HepG2 (cell line): ENCODE results near the gene PDIK1L. TPM values are rescaled to one million over a fixed set of nuclear protein-coding genes. Genes with fewer than 3 reads are reported as not detected.

Source experiments
- KDM2A ChIP-seq: sonication (generic); formaldehyde crosslinking; IDR thresholded peaks from 2 replicates; pipeline ENCODE4 v1.4.0; 2020; ENCODE audit warnings: low read depth, missing genetic modification reagents, borderline replicate concordance
- KIAA2018 ChIP-seq: sonication (generic); formaldehyde crosslinking; IDR thresholded peaks from 2 replicates; pipeline ENCODE4 v1.5.0; 2020; ENCODE audit warnings: mild to moderate bottlenecking, missing genetic modification reagents, borderline replicate concordance
- MEIS1 ChIP-seq: sonication (generic); formaldehyde crosslinking; IDR thresholded peaks from 2 replicates; pipeline ENCODE4 v1.9.0; 2021; ENCODE audit warnings: mild to moderate bottlenecking, missing genetic modification reagents, moderate library complexity, borderline replicate concordance
- ZNF740 ChIP-seq: sonication (generic); formaldehyde crosslinking; IDR thresholded peaks from 2 replicates; pipeline ENCODE4 v1.4.0; 2020; ENCODE audit warnings: missing genetic modification reagents
- ZNF773 ChIP-seq: sonication (generic); formaldehyde crosslinking; IDR thresholded peaks from 2 replicates; pipeline ENCODE4 v1.4.0; 2020; ENCODE audit warnings: missing genetic modification reagents, borderline replicate concordance
- polyA plus RNA-seq, 8 experiments: library from polyadenylated mRNA; depleted of rRNA in 3 of 8; stranded (reverse) in 7 of 8; unstranded in 1 of 8; fragments of >200 nt; fragmentation: Illumina TruSeq in 4 of 8; extraction: Trizol in 4 of 8; gene quantifications; 2 replicates each; pipeline versions ENCODE4 v1.2.1 to v1.2.3, GENCODE V29; 2011 to 2016; ENCODE audit warnings: low read depth in 4 of 8, missing spikeins in 1 of 8, mixed read lengths in 1 of 8; ENCODE audit not compliant: insufficient read depth in 1 of 8
- total RNA-seq, 5 experiments: library from RNA; depleted of rRNA; stranded (reverse); fragments of >200 nt; fragmentation: Illumina TruSeq; extraction: Trizol; gene quantifications; 2 replicates each; pipeline ENCODE4 v1.2.3, GENCODE V29; 2016; ENCODE audit warnings: low read depth in 1 of 5

The PDIK1L gene
- total and polyA plus RNA-seq, 2 of the 13 experiments (the other 11 are each of a cell fraction or from before 2014, with no cell fraction given): 1.9 to 4.6 TPM

- no peak for TF ChIP-seq KIAA2018
- no peak for TF ChIP-seq MEIS1
- peak; percentile 42; the same call in 1 of the 2 replicates for TF ChIP-seq ZNF773 (CRISPR knock-in tag)
- TF ChIP-seq KDM2A (CRISPR knock-in tag): peak; percentile 59; the same call in 1 of the 2 replicates
- TF ChIP-seq ZNF740 (CRISPR knock-in tag): peak; percentile 37; the same call in 1 of the 2 replicates
Measured at GRCh38 chr1:26161415-26162219, 50.0 kb downstream of the PDIK1L start (continued).
